ENCODE data around the gene PDX1.
"Not testable (repeated sequence)": the region's sequence is repeated elsewhere in the genome, so short reads cannot be mapped to it uniquely, and the experiment has no call there.

PDX1 gene

DNA sequence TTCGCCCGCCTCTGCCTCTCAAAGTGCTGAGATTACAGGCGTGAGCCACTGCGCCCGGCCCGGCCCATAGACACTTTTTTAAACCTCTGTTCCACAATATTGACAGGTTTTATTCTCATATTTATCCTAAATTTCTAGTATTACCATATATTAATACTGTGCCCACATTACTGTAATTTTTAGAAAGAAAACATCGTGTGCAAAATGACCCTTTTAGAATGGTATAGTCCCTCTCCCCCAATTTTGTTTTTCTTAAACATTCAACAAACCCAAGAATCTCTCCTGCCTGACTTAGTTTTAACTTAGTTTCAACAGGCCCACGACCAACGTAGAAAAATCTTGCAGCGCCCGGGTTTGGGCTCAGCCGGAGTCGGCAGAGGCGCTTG, 40.2 kb downstream of the PDX1 start:
- no peak for DNase-seq

DNA sequence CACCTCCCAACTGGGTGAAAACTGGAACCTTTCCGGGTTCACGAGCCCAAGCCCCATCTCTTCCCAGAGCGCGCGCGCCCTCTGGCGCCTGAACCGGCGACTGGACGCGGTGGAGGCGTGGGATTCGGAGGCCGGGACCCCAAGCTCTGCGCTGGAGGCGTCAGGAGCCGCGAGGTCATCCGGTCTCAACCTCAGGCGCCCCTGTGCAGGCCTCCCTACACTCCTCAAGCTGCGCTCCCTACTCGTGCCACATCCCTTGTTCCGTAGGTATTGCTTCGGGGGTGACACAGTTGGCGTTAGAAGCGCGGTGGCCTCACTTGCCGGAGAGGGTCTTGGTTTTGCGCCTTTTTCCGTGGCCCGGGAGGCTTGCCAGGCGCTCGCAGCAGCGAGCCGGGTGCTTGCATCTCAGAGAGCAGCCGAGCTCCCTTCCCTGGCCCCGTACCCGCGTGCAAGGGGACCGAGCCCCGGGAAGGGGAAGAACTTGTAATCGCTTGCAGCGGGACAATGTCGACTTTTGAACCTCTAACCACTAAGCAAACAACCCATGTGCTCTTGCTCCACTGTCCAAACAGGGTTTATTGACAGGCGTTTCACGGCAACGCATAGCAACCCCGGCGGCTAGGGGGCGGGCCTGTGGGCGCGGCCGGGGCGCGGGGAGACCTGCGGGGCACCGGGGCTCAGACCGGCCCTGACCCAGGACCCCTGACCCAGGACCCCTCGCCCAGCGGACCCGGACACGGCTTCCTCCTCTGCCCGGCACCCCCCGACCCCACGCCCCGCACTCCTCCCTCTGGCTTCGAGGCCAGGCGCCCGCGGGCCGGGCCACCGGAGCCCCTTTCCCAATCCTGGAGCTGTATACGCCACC, 40.8 kb downstream of the PDX1 start:
- DNase-seq: no peak

DNA sequence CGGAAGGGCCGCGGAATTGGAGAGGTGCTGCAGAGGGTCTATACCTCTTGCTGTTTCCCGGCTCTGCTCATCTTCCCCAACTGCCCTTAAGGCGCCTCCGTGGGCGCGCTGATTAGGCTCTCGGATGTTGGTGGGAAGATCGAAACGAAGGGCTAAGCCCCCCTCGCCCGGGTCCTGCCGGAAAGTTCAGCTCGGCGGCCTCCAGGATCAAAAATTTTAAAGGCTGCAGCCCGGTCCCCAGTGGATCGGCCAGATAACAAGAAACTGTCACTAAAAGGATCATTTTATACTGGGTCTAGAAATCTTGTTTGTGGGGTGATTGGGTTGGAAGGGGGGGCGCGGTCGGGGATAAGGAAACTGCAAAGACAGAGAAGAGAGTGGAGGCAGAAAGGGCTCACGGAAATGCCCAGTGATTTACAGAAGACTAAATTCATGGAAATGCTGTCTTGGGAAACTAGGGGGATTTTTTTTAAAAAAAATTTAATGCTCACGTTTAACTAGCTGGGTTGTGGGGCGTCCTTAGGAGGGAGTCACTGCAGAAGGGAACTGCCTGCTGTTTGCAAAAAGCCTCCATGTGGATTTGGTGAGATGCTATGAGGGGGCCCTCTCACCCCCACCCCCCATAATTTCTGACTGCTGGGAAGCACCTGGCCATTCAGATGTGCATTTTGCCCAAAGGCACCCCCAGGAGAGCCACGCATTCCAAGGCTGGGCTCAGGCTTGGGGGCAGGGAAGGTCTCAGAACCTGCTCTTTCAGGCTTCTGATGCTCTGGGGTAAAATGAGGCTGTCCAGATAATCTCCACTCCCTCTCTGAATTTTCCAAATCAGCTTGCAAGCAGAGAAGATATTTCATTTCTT, 41.7 kb downstream of the PDX1 start:
- DNase-seq: no peak

DNA sequence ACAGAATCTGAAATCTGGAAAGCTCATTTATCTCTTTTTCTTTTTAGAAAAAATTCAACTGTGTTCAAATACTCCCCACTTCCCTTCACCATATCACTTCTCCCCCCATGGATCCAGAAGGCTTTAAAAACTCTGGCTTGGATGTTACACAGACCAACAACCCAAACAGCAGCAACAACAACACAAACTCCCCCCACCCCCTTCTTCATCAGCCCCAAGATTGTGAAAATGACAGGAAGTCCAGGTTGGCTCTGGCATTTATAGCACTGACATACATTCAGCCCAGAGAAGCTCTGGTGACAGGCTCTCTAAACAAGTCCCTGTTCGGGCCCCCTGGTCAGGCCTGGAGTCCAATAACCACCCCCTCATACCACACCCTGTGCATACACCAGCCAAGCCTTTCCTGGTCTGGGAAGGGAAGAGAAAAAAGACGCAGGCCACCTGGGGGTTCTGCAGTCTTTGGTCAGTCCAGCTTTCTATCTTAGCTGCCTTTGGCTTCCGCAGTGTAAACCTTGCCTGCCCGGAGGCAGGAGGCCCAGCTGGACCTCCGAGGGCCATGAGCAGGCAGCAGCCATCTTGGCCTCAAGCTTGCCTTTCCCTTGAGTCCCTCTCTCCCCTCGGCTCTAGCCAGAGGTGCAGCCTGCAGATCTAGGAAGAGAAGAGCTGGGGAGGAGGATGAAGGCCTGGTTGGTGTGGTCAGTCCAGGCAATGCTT, 42.5 kb downstream of the PDX1 start:
- no peak for DNase-seq

DNA sequence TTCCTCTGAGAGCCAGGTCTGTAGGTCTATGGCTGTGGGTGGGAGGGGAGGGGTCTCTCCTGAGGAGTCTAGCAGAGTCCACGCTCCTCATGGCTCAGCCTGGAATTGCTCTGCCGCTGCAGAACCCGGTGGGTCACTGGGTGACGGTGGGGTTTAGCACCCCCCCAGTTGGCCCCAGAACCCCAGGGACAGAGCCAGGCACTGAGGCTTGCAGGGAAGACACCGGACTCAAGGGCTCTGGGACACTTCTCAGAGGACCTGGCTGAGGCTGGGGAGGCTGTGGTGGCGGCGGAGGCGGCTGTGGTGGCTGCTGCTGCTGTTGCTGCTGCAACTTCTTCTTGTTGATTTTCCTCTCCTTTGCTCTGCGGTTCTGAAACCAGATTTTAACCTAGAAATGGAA, 43.2 kb downstream of the PDX1 start:
- no peak for DNase-seq

DNA sequence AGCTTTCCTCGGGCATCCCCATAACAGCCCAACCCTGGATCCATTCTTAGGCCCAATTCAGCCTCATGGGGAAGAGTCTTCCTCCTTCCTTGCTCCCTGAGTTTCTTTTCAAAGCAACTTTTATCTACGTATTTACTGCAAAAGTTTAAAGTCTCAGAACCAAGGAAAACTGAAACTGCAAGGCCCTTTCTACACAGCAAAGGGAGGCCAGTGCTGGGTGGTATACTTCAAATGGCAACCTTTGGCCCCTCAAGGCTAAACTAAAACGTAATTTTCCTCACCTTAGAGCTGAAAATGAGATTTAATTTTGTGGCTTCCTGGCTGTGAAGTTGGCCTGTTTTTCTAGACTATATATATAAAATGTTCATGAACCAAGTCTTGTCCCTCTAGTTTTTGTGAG, 43.7 kb downstream of the PDX1 start:
- DNase-seq: no peak

DNA sequence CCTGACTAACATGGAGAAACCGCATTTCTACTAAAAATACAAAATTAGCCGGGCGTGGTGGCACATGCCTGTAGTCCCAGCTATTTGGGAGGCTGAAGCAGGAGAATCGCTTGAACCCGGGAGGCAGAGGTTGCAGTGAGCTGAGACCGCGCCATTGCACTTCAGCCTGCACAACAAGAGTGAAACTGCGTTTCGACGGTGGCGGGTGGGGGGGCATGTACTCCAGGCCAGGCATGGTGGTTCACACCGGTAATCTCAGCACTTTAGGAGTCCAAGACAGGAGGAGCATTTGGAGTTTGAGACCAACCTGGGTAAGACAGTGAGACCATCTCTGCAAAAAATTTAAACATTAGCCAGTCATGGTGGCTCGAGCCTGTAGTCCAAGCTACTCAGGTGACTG, 44.4 kb downstream of the PDX1 start:
- DNase-seq: not testable (repeated sequence)

DNA sequence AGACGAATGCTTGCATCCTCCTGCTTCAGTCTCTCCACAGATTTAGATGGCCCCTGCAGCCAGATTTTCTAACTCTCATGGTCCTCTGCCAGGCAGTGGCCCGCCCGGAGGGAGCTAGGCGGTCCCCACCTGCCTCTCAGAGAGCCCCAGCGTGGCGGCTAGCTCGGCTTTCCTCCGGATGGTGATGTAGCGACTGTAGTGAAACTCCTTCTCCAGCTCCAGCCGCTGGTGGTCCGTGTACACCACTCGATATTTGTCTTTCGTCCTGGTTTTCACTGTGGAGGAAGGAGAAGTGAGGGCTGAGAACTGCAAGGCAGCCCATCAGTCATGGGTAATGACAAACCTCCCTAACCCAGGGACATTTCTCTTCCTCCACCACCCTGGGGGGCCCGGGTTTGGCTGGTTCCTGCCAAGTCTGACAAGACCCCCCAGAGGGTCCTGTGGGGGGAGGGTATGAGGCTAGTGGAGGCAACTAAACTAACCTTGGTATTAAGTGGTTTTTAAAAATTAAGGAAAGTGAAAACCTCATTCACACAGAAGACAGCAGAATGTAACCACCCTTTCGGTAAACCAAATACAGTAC, 45.0 kb downstream of the PDX1 start:
- no peak for DNase-seq

DNA sequence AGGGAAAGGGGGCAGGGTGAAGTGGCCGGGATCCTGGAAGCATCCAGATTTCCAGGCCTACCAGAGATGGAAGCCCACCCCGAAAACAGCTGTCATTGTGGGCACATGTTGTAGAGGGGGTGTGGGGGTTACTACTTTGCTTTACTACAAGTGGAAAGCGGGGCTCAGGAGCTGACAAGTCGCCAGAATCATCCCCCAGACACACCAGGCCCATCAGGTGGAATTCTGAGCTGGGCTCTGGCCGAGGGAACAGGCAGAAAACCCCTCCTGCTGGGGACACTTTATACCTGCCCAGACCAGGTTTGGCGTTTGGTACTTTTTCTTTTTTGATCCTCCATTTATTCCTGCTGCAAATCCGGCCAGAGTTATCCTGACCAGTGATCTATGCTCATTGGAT, 45.5 kb downstream of the PDX1 start:
- DNase-seq: no peak

DNA sequence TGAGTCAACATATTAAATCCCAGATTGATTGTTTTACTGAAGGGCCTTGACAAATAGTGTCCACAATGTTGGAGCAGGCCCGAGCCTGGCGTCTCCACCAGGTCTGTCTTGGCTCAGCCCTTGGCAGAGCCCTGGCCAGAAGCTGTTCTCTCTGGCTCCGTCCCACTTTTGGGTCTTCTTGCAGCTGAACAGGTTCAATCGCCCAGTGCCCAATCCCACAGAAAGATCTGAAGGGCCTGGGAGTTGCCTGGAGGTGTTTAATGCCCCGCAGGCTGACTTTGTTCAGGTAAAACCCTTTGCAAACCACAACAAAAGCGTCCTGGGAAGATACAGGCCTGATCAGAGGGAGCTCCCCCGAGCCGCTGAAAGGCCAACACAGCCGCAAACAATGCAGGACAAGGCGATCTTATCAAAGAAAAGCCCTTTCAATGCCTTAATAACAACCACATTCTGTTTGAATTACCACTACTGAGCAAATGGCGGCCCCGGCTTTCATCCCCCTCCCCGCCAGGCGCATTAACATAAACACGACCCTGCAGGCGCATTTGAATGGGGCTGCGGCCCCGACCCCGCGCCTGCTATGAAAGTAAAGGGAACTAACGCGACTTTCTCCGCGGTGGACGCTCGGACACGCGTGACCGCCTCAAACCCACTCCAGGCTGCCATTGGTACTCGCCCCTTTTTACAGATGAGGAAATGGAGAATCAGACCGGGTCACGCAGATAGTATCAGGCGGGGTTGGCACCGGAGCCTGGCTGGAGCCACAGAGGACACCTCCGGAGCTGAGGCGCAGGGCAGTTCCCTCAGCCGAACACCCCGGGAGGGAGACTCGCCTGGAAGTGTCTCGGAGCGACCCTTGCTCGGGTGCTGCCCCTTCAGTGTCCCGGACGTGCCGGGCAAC, 46.2 kb downstream of the PDX1 start:
- DNase-seq: no peak

DNA sequence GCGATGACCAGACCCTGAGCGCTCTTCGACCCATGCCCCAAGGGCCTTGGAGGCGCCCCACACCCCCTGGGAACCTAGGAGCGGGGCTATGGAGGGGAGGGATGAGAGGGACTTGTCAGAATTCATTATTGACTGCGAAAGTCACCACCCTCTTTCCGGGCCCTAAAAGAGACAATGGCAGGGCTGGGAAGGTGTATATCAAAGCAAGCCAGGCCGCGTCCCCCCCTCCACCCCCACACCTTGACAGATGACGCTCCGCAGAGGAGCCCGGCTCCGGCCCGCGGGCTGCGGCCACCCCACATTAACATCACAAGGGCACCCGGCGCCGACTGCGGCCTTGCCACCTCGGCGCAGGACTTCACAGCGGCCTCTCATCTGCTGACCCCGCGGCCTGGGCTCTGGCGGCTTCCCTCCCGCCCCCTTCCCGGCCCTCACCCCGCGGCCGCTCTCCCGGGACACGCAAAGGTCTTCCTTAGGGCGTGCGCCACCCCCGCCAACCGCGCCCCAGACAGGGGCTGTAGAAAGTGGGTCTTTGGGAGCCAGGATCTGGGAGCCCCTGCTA, 46.9 kb downstream of the PDX1 start:
- no peak for DNase-seq

DNA sequence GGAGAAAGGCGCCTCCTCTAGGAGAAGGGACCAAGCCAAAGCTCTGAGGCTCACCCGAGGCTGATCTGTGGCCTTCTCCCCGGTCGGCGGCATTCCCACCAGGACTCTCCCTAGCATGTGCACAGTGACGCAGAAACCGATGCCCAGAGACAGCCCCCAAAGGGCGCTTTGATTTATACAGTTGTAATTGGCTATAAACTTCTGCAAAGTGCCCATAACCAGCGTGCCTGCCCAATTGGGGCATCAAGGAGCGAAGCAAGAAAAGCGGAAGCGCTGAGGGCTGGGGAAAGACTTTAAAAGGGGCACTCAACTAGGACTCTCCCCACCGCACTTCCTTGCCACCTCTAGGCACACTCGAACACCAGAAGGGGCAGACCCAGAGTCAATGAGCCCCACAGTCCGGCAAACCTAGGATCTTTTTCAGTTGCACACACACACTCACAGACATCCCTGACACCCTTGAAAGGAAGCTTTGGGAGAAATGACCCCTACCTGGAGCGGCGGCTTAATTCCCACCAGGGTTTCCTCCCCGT, 47.5 kb downstream of the PDX1 start:
- no peak for DNase-seq

DNA sequence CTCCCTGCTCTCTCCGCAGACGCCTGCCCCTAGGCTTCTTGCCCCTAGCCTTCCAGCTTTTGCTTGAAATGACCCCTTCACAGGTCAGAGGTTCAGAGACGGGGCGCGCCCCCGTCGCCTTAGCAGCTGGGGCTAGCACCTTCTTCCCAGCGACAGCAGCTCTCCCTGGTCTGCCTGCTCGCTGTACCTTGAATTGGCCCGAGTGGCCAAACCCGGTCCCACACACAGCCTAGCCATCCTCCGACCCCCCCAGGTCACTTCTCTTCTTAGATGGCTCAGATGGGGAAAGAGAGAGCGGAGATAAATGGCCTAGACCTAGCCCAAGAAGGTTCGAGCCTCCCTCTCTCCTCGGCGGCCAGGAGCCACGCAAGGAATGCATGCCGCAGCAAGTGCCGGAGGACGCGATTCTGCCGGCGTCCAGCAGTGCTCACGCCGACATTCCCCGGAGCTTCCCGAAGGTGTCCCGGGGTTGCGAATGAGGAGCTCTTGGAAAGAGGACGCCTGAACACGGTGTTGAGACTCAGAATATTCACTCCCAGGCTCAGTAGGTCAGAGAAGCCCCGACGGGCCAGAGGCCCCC, 48.0 kb downstream of the PDX1 start:
- no peak for DNase-seq

DNA sequence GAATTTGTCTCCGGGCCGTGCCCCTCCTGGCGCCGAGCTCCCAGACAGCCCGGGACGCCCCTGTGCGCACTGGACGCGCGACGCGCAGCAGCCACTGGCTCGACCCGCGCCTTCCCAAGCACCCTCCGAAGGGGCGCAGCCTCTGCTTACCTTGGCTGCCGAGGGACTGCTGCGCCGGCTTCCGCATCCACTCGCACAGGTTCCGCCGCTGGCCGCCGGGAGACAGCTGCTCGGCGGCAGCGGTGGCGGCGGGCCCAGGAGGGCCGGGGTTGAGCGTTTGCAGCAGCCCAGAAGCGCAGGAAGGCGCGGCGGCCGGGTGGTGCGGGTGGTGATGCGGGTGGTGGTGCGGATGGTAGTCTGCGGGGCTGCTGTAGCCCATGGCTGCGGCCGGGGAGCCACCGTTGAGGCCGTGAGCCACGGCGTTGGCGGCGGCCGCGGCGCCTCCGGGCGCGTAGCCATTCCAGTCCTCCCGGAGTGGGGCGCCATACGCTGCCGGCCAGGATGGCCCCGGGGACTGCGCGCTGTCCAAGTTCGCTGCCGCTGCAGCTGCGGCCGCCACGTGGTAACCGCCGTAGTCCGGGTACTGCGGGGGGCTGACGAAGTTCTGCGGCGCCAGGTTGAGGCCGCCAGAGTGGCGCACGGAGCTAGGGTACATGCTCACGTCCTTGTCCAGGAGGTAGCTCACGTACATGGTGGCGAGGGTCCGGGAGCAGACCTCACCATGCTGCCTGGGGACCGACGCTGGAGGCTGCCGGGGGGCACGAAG, 48.7 kb downstream of the PDX1 start:
- DNase-seq: no peak

DNA sequence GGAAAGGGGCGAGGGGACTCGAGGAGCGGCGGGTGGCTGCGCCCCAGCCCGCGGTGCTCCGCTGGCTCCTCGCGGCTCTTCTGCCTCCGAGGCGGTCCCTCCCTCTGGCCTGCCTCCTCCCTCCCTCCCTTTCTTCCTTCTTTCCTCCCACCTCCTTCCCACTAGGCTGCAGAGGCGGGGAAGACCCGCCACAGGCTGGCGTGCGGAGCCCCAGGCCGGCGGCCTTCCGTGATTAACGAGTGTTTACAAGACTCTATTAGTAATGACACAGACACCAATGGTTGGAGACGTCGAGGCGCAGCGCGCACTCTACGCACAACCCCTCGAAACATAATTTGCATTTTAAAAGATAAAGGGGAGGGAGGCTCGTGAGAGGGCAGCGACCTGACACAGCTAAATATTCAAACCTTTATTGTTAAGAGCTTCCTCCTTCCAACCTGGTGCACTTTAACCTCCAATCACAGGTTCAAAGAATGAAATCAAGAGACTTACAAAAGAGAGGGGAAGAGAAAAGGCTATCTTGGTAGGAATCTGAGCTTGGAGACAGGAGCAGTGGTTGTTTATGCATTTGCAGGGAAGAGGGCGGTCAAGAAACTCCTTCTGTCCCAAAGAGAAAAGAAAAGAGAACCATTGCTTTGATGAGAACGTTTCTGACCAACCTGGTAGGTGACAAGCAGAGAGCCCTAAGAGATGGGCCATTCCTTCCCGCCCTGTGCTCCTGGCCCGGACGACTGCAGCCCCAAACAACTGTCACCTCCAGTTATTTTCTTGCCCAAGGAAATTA, 49.5 kb downstream of the PDX1 start, which contains the start of gene CDX2:
Gene CDX2 (minus strand): TSS at position 234 of the 784 bp plus-strand sequence. CDS start 309 bp downstream, outside the sequence.
- DNase-seq: no peak

DNA sequence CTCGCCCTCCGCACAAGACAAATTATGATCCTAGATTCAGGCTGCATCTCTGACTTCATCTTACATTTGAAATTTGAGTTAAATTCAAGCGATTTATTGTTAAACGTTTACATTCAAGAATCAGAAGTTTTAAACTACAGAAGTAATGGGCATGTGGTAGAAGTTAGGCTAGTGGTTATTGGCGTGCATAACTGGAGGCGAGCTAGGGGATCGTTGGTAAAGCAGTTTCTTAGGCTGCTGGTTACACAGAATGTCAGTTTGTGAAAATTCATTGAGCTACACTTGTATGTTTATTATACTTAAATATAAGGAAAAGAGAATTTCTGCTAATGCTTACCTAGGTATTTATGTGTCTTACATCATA, 50.0 kb downstream of the PDX1 start:
- DNase-seq: no peak

DNA sequence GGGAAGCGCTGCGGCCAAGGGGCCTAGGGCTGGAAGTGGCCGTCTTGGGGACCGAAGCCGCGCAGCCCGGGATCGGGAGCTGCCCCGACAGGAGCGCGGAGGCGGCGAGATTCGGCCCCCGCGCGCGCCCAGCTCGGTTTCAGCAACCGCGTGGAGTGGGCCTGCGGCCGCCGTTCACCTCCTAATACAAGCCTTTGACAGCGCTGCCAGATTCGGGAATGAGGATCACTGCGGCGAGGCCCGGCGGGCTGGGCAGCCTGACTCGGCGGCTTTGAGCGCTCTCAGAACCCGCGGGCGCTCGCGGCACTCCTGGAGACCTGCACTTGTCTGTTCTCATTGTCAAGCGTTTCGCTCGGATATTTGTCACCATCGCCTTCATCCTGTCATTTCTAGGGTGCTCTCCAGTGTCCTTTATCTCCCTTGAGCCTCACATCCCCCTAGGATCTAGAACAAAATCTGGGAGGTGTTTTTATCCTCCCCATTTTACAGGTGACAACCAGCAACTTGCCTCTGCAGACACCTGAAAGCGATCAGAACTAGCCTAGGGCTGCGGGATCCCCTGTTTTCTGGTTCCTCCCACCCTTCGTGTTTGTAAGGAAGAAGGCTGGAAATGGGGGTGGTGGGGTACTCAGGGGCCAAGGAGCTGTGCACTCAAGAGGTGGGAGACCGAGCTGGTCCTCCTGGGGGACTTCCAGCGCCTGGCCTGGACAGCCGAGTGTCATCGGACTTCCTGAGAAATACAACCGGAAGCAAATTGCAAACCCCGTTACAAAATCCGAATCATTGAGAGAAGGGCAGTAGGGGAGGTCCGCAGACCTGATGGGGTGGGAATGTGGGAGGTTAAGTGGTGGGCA, 50.8 kb downstream of the PDX1 start:
- no peak for DNase-seq

DNA sequence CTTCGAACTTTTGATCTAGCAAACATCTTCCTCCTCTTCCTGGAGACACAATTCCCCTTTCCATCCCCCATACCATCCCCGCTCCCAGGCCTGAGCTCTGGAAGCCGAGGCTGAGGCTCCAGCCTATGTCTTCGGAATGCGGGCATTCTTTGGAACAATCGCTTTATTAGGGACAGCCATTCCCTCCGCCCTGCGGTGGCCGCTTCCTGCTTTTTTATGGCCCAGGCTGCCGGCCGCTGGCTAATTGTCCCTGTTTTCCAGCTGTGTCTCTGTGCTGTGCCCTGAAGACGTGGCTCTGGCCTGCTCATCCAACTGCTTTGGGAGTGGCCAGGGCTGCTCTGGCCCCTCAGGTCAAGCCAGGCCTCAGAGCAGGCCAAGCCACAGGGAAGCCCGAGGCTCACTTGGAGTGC, 51.4 kb downstream of the PDX1 start:
- DNase-seq: no peak

All from NCI-H187 treated with DMSO at 0.1 percent for 48 hours (cell line).